ENCODE results near the gene ENOX1.

DNA sequence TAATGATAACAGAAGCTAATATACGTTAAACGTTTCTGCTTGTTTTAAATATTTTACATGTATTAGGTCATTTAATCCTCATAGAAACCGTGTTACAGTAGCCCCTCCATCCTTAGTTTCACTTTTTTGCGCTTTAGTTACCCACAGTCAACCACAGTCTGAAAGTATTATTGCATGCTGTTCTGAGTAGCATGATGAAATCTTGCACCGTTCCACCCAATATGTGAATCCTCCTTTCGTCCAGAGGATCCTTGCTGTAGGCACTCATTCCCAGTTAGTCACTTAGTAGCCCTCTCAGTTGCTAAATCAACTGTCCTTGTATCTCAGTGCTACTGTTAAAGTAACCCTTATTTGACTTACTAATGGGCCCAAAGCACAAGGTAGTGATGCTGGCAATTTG is 257.8 kb downstream of the ENOX1 start:
- TF ChIP-seq CTCF (IDR thresholded peaks at IDR 0.05) (no peak), POLR2A (IDR thresholded peaks at IDR 0.05) (no peak)
